LNCaP clone FGC (cell line): ENCODE data around the gene TUBA8.
A peak's percentile ranks its signal among the peaks of the same experiment; 100 is the strongest.
"Not testable (repeated sequence)": the region's sequence is repeated elsewhere in the genome, so short reads cannot be mapped to it uniquely, and the experiment has no call there.

ENCODE experiments used
- DNase-seq: peaks from one replicate; pipeline ENCODE4 v3.0.0-alpha.2; 2011; ENCODE audit warnings: low read depth
- H3K4me3 ChIP-seq: 2 replicates; pipeline ENCODE4 v1.5.1; 2011; ENCODE audit warnings: mild to moderate bottlenecking, low read depth, low read length, control low read depth
- TF ChIP-seq, protein P1 (sequence below): IDR thresholded peaks from 2 replicates; pipeline ENCODE4 v1.5.1; 2012; ENCODE audit warnings: mild to moderate bottlenecking; ENCODE audit not compliant: control insufficient read depth, insufficient read depth; ENCODE audit errors: extremely low read depth

Gene TUBA8

DNA sequence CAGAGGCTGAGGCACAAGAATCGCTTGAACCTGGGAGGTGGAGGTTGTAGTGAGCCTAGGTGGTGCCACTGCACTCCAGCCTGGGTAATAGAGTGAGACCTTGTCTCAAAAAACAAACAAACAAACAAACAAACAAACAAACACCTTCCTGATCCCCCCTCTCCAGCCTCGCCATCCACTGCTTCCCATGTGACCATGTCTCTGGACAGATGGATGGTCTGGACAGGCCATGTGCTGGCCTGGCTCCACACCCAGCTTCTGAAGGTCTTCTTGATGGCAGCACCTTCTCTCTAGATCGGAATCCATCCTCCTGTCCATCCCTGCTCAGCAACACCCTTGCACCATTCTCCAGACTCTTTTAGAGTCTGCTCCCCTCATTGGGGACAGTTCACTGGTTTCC lies 43.5 kb upstream of the TUBA8 start:
- no peak overlapping the region for H3K4me3 ChIP-seq
- TF ChIP-seq, protein P1, sequence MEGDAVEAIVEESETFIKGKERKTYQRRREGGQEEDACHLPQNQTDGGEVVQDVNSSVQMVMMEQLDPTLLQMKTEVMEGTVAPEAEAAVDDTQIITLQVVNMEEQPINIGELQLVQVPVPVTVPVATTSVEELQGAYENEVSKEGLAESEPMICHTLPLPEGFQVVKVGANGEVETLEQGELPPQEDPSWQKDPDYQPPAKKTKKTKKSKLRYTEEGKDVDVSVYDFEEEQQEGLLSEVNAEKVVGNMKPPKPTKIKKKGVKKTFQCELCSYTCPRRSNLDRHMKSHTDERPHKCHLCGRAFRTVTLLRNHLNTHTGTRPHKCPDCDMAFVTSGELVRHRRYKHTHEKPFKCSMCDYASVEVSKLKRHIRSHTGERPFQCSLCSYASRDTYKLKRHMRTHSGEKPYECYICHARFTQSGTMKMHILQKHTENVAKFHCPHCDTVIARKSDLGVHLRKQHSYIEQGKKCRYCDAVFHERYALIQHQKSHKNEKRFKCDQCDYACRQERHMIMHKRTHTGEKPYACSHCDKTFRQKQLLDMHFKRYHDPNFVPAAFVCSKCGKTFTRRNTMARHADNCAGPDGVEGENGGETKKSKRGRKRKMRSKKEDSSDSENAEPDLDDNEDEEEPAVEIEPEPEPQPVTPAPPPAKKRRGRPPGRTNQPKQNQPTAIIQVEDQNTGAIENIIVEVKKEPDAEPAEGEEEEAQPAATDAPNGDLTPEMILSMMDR: no peak
- no peak for DNase-seq

DNA sequence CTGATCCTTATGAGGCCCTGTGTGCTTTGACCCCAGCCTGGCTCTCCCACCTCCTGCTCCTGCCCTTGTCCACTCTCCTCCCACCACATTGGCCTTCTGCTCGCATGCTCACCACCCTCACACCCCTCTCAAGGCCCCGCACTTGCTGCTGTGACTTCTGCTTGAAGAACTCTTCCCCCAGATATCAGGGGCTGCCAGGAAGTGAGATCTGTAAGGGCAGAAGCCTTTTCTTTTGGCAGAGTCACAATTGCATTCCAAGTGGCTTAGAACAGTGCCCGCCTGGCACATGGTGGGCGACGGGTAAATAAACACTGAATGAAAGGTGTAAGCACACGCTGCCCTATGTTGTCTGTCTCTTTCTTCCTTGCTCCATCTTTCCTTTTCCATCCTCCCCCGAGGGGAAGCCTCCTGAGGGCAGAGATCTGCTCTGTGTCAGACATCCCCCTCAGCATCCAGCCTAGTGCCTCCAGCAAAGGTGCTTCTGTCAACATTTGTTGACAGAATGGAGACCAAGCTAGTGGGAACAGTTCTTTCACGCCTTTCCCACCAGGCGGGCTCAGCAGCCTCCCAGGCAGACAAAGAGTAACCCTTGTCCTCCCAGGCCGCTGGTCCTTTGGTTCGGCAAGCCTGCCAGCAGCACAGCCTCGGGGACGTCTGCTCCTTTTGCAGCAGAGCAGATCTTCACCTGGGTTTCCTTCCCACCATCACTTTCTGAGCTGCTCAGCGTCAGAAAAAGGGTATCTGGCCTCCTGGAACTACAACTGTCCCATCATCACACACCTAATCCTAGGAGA lies 42.9 kb upstream of the TUBA8 start:
- DNase-seq: no peak
- TF ChIP-seq, protein P1: no peak
- no peak overlapping the region for H3K4me3 ChIP-seq

DNA sequence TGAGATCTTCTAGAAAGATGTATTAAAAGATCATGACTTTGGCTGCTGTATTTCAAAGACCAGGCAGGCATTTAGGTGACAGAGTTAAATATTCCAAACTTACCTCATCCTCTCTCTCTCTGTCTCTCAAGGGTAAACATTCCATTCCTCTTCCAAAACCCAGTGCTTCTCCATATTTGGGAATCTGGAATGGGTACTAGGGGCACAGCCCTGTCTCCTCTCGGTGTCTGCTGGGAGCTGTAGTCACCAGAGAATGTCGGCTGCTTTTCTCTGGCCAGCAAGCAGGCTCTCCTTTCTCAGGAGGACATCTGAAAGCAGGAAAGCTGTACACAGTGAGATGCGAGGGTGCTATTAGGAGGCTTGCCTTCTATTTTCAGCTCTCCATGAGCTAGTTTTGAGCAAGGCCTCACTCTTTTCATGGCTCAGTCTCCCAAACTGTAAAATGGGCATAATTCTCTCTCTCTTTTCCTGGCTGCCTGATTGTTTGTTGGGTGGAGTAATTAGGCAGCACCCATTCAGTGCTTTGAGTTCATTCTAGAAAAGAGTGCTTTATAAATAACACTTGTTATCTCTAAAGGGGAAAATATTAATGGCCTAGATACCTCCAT lies 42.1 kb upstream of the TUBA8 start:
- TF ChIP-seq, protein P1: no peak
- H3K4me3 ChIP-seq: no peak overlapping the region
- no peak for DNase-seq

DNA sequence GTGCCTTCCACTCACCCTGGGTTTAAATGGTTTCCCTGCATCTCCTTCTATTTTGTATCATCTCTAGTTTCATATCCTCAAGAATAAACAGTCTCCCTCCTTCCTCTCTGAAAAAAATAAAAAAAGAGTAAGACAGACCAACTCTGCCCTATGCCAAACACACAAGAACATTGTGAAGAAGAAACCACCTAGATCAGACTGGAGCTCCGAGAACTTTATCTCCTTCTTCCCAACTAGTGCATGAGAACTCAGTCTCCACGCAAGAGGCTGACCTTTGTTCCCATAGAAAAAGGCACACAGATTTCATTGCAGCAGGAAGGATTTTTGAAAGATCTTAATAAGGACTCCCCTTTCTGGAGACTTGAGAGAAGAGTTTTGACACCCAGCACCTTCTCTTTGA lies 41.6 kb upstream of the TUBA8 start:
- no peak overlapping the region for H3K4me3 ChIP-seq
- TF ChIP-seq, protein P1: no peak
- no peak for DNase-seq

DNA sequence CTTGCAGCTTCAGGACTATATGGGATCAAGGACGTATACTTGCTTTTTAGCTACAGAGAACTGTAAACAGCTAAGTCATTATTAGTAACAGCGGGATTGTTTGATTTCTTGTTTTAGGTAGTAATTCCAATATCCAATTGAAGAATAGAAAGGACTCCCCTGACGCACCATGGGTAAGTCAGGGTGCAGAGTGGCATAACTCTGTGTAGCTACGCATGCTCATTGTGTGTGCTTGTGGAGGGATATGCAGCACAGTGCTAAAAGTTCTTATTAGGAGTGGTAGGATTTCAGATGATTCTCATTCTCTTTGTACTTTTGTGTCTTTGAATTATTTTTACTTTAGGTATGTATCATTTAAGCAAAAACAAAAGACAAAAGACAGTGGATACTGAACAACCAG lies 40.6 kb upstream of the TUBA8 start:
- no peak for DNase-seq
- TF ChIP-seq, protein P1: no peak
- H3K4me3 ChIP-seq: no peak overlapping the region

DNA sequence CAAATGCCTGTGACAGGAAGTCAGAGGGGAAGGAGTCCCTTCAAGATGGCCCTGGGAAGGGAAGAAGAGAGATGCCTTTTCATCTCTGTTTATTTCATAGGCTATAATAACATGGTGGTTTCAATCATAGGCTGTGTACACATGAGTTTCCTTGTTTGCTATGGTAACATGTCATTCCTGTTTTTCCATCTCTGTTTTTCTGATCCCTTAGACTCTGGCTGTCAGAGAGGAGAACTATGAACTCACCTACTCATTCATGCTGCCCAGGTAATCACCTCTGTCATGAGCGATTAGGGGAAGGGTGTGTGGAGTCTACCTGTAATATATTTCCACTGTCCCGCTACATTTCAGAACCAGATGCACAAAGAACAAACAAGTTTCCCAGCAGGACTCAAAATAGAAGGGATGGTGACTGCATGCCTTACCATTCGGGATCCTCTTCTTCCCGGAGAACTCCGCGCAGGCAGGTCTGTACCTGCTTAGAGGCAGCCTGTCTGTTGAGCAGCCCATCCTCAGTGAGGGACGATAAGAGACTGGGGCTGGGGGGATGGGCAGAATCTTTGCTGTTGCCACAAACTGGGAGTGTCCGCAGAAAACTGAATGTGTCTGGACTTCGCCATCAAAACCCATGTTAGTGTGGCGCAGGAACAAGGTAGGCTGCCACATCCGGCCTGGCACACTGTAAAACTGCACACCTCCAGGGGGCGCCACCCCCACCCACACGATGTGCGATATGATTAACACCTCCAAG lies 39.9 kb upstream of the TUBA8 start:
- TF ChIP-seq, protein P1: peak; percentile 38
- H3K4me3 ChIP-seq: peak overlapping the region; percentile 31
- DNase-seq: peak; percentile 76

DNA sequence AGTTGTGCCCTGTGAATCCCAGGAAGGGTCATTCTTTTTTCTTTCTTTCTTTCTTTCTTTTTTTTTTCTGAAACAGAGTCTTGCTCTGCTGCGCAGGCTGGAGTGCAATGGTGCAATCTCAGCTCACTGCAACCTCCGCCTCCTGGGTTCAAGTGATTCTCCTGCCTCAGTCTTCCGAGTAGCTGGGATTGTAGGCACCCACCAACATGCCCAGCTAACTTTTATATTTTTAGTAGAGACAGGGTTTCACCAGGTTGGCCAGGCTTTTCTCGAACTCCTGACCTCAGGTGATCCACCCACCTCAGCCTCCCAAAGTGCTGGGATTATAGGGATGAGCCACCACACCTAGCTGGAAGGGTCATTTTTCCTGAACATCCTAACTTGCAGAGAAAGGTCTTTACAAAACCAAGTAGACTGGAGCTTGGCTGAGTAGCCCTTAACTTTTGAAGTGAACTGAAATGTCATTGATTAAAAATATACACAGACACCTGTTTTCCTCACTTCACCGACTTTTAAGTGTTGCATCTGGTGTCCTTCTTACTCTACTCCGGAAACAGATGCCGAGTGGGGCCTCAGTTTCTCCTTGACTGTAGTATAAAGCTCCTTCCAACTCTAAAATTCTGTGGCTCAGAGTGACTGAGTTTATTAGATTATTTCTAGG lies 39.2 kb upstream of the TUBA8 start:
- DNase-seq: not testable (repeated sequence)
- peak overlapping the region; percentile 31 for H3K4me3 ChIP-seq
